Mucosa of stomach (tissue), 1 donor: Measurements from ENCODE around the gene SCIMP.
"Not testable (repeated sequence)": the region's sequence is repeated elsewhere in the genome, so short reads cannot be mapped to it uniquely, and the experiment has no call there.

Experiments
- H3K27me3 ChIP-seq: one replicate; pipeline ENCODE4 v1.7.0; 2013; ENCODE audit warnings: mild to moderate bottlenecking, low read length; ENCODE audit not compliant: control insufficient read depth, insufficient read depth
- H3K36me3 ChIP-seq: one replicate; pipeline ENCODE4 v1.7.0; 2013; ENCODE audit warnings: low read length; ENCODE audit not compliant: control insufficient read depth, insufficient read depth
- H3K4me1 ChIP-seq: one replicate; pipeline ENCODE4 v1.7.0; 2013; ENCODE audit warnings: mild to moderate bottlenecking, low read length; ENCODE audit not compliant: control insufficient read depth, insufficient read depth
- H3K4me3 ChIP-seq: one replicate; pipeline ENCODE4 v1.7.0; 2013; ENCODE audit warnings: low read length
- H3K9ac ChIP-seq: one replicate; pipeline ENCODE4 v1.7.0; 2013; ENCODE audit warnings: mild to moderate bottlenecking, low read length, moderate library complexity
- H3K9me3 ChIP-seq: one replicate; pipeline ENCODE4 v1.7.0; 2013; ENCODE audit warnings: mild to moderate bottlenecking, low read length, moderate library complexity; ENCODE audit not compliant: control insufficient read depth
- donor health status: Pancreatic carcinoma.

The SCIMP gene

GRCh38 chr17:5254903-5255521 is 20.4 kb upstream of the SCIMP start:
- H3K4me1 ChIP-seq = no peaks in the 10 kb centered on the region
- peak overlapping the region; percentile 8 for H3K4me3 ChIP-seq
- no peaks in the 10 kb centered on the region for H3K9me3 ChIP-seq
- H3K36me3 ChIP-seq = no peaks in the 10 kb centered on the region
- no peak overlapping the region for H3K9ac ChIP-seq
- H3K27me3 ChIP-seq = no peaks in the 10 kb centered on the region

GRCh38 chr17:5254414-5254813 is 19.8 kb upstream of the SCIMP start:
- H3K36me3 ChIP-seq = no peaks in the 10 kb centered on the region
- no peaks in the 10 kb centered on the region for H3K4me1 ChIP-seq
- no peak overlapping the region for H3K9ac ChIP-seq
- H3K9me3 ChIP-seq = no peaks in the 10 kb centered on the region
- H3K27me3 ChIP-seq = no peaks in the 10 kb centered on the region
- H3K4me3 ChIP-seq = no peak overlapping the region

GRCh38 chr17:5249615-5250014 is 15.0 kb upstream of the SCIMP start:
- Histone ChIP-seq H3K36me3 (no peaks in the 10 kb centered on the region), H3K4me1 (no peaks in the 10 kb centered on the region), H3K4me3 (no peak overlapping the region), H3K9ac (no peak overlapping the region), H3K27me3 (no peaks in the 10 kb centered on the region), H3K9me3 (no peaks in the 10 kb centered on the region)

DNA sequence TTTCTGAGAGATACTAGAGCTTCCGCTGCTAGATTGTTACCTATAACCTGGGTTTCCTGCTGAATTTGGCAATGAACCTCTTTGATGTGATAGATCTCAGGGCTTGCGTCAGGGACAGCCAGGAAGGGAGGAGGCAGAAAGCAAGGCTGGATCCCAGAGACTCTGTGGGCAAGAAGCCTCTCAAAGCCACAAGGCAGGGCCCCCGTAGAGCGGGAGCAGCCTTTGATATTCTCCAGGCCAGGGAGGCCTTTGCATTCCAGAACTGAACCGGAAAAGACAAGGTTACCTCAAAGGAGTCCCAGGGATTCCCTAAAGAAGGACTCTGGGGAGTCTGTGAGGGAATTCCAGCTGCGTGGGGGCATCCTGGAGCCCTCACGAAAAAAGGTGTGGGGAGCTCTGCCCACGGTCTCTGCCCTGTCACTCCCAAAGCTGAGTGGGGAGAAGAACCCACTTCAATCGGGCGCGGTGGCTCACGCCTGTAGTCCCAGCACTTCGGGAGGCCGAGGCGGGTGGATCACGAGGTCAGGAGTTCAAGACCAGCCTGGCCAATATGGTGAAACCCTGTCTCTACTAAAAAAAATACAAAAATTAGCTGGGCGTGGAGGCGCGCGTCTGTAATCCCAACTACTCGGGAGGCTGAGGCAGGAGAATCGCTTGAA is 14.3 kb upstream of the SCIMP start:
- no peaks in the 10 kb centered on the region for H3K27me3 ChIP-seq
- no peaks in the 10 kb centered on the region for H3K4me1 ChIP-seq
- H3K9me3 ChIP-seq = no peaks in the 10 kb centered on the region
- no peaks in the 10 kb centered on the region for H3K36me3 ChIP-seq
- H3K4me3 ChIP-seq = no peak overlapping the region
- no peak overlapping the region for H3K9ac ChIP-seq

DNA sequence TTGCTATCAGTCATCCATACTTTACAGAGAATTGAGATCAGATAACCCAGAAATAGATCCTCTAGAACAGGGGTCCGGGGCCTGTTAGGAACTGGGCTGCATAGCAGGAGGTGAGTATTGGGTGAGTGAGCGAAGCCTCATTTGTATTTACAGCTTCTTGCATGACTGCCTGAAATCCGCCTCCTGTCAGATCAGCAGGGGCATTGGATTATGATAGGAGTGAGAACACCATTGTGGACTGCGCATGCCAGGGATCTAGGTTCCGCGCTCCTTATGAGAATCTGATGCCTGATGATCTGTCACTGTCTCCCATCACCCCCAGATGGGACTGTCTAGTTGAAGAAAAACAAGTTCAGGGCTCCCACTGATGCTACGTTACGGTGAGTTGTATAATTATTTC is 13.0 kb upstream of the SCIMP start:
- Histone ChIP-seq H3K27me3 (no peaks in the 10 kb centered on the region), H3K4me3 (no peak overlapping the region), H3K9ac (no peak overlapping the region), H3K36me3 (no peaks in the 10 kb centered on the region), H3K4me1 (peaks cover 8% of the 10 kb centered on the region), H3K9me3 (no peaks in the 10 kb centered on the region)

GRCh38 chr17:5241861-5242671 is 7.4 kb upstream of the SCIMP start:
- H3K4me1 ChIP-seq = peaks cover 23% of the 10 kb centered on the region
- no peak overlapping the region for H3K4me3 ChIP-seq
- H3K36me3 ChIP-seq = no peaks in the 10 kb centered on the region
- no peaks in the 10 kb centered on the region for H3K9me3 ChIP-seq
- H3K27me3 ChIP-seq = no peaks in the 10 kb centered on the region
- H3K9ac ChIP-seq = peak overlapping the region; percentile 26

- H3K4me1 ChIP-seq = peaks cover 25% of the 10 kb centered on the region
- H3K27me3 ChIP-seq, H3K9me3 ChIP-seq, H3K36me3 ChIP-seq, H3K4me3 ChIP-seq, H3K9ac ChIP-seq: not testable (repeated sequence)
These were observed 5.1 kb upstream of the SCIMP start for GRCh38 chr17:5239769-5240168.

DNA sequence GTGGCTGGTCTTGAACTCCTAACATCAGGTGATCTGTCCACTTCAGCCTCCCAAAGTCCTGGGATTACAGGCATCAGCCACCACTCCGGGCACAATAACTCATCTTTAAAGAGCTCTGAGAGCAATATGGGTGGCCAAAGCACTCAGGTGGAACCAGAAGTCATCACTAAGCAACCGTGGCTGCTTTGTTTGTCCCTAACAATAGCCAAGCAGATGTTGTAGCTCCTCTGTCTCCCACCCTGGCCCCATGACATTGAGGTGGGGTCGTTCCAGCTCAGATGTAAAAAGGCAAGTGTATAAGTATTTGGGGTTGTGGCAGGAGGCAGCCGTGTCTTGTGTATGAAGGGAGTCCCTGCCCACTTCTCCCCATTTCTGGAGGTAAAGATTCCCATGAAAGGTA is 3.7 kb upstream of the SCIMP start:
- Histone ChIP-seq H3K9me3 (no peaks in the 10 kb centered on the region), H3K4me3 (no peak overlapping the region)

DNA sequence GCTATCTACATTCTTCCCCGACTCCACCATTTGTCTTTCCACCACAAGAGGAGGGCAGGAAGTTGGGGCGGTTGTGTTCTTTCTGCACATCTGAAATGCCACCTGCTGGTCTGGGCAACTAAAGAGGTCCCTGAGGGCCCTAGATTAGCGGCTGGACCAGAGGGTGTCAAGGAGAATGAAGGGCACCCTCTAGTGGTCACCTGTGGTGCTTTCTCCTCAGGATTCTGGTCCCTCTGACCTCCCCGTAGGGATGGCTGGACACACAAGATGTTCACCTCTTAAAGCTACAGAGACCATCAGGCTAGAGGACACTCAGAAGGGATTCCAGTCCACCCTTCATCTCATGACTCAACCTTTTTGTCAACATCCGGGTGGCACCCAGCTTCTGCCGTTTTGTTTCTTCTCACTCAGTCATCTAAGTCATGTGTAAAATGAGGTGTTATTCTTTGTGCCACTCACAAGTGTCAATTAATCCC is 2.9 kb upstream of the SCIMP start:
- H3K4me1 ChIP-seq = peaks cover 20% of the 10 kb centered on the region
- H3K4me3 ChIP-seq = no peak overlapping the region
- no peaks in the 10 kb centered on the region for H3K9me3 ChIP-seq
- no peaks in the 10 kb centered on the region for H3K27me3 ChIP-seq
- no peak overlapping the region for H3K9ac ChIP-seq
- H3K36me3 ChIP-seq = no peaks in the 10 kb centered on the region

More for the DNA sequence above, 3.7 kb upstream of the SCIMP start:
- Histone ChIP-seq H3K4me1 (peaks cover 25% of the 10 kb centered on the region), H3K27me3 (no peaks in the 10 kb centered on the region), H3K36me3 (no peaks in the 10 kb centered on the region), H3K9ac (no peak overlapping the region)

DNA sequence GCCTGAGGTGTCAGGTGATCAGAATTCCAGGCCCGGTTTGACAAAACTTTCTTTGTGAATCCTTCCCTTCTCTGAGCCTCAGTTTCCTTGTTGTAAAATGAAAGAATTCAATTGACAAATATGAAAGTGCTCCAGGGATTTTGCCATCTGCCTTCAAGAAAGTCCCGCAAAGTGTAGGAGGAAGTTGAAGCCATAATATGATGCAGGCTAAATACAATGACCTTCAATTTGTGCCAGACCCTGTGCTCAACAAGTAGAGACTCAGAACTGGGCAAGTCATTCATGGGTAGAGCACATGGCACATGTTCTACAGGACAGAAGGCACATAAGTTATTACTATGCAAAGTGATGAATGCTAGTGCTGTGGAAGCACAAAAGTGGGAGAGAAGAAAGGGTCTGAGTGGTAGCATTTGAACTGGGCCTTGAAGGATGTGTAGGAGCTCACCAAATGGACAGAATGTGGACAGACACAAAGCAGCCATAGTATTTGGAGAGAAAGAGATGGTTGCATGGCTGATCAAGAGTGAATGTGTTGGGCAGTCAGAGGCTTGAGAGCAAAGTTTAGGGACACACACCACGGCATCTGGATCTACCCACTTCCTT is 2.4 kb upstream of the SCIMP start:
- Histone ChIP-seq H3K9ac (no peak overlapping the region), H3K4me3 (no peak overlapping the region), H3K27me3 (no peaks in the 10 kb centered on the region), H3K4me1 (peaks cover 25% of the 10 kb centered on the region), H3K9me3 (no peaks in the 10 kb centered on the region), H3K36me3 (no peaks in the 10 kb centered on the region)

GRCh38 chr17:5233492-5233891 is 1.2 kb downstream of the SCIMP start:
- H3K4me3 ChIP-seq, H3K36me3 ChIP-seq, H3K9ac ChIP-seq, H3K9me3 ChIP-seq, H3K27me3 ChIP-seq: not testable (repeated sequence)
- peaks cover 19% of the 10 kb centered on the region for H3K4me1 ChIP-seq
